Testis (tissue), 3 donors: ENCODE results near the gene NDUFV2. TPM values are rescaled to one million over a fixed set of nuclear protein-coding genes. Genes with fewer than 3 reads are reported as not detected.

Experiments
- DNase-seq: peaks from one replicate; pipeline ENCODE4 v3.0.0-alpha.2; 2019
- H3K27ac ChIP-seq, 2 donors: fragments of 200-600 bp; sonication (generic); one replicate each; pipeline ENCODE4 v1.5.1; 2019
- H3K27me3 ChIP-seq: fragments of 200-600 bp; sonication (generic); one replicate; pipeline ENCODE4 v1.5.1; 2019
- H3K36me3 ChIP-seq: fragments of 200-600 bp; sonication (generic); one replicate; pipeline ENCODE4 v1.5.1; 2017; ENCODE audit warnings: low read depth; ENCODE audit errors: missing control alignments
- H3K4me1 ChIP-seq: fragments of 200-600 bp; sonication (generic); one replicate; pipeline ENCODE4 v1.5.1; 2019
- H3K4me3 ChIP-seq, 2 donors: fragments of 200-600 bp; sonication (generic); one replicate each; pipeline ENCODE4 v1.5.1; 2017 to 2019
- H3K9me3 ChIP-seq: fragments of 200-600 bp; sonication (generic); one replicate; pipeline ENCODE4 v1.5.1; 2017
- POLR2A ChIP-seq: fragments of 450-650 bp; IDR thresholded peaks from one replicate; pipeline ENCODE4 v1.6.1; 2017; ENCODE audit warnings: antibody characterized with exemption, mild to moderate bottlenecking, moderate library complexity
- WGBS, 2 donors: methylation state at CpG; one replicate each; pipeline ENCODE4 v1.1.5; 2018; 5-methylcytosine and 5-hydroxymethylcytosine counted together
- intact Hi-C: fragments of 100-400 bp; cut with DNase I; formaldehyde crosslinking; loops from one replicate; pipeline ENCODE4 v1.15.1; 2023; ENCODE audit warnings: low total_unique reads
- polyA plus RNA-seq: library from polyadenylated mRNA; stranded (reverse); fragments of 350-450 nt; fragmentation: Illumina TruSeq; extraction: RNeasy Lipid Tissue Mini Kit (QIAGEN cat#74804); gene quantifications from one replicate; pipeline ENCODE4 v1.2.3, GENCODE V29; 2014; ENCODE audit warnings: low read depth, low replicate concordance; ENCODE audit not compliant: insufficient read depth
- total RNA-seq, 2 donors: library from RNA; depleted of rRNA; stranded (reverse); fragments of >200 nt; gene quantifications; one replicate each; pipeline ENCODE4 v1.2.3, GENCODE V29; 2016
- TF ChIP-seq, protein P1 (sequence below), 3 experiments: fragments of 450-650 bp in 2 of 3; fragments of 200-600 bp in 1 of 3; sonication (generic) in 1 of 3; IDR thresholded peaks; one replicate each; pipeline ENCODE4 v1.5.1; 2016 to 2019; ENCODE audit warnings: antibody characterized with exemption in 3 of 3, mild to moderate bottlenecking in 2 of 3, moderate library complexity in 1 of 3

Gene NDUFV2
- total and polyA plus RNA-seq, 3 donors from 2014 or later: 115 to 171 (median 120) TPM

DNA sequence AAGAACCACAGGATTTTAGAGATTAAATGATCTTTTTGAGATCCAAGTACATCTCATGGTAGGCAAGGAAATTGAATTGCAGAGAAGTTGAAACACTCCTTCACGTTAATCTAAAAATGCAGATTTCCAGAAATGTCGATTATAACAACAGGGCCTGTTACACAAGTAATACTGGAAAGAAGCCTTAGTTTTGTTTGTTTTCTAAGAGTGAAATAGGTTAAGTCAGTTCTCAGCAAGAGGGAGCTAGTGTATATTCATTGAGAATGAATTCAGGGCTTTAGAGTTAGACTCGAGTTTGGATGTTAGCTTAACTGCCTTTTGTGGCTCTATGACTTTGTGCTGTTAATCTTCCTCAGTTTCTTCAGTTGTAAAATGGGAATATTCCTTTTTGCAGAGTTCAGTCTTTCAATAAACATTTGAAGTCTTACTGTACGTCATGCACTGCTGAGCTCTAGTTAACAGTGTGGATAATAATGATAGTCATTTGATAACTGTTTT lies 926 bp downstream of the NDUFV2 start:
- no peak for DNase-seq
- 0 to 2% methylated on average over 4 of the region's 4 CpGs for WGBS, 2 donors
- TF ChIP-seq, protein P1, sequence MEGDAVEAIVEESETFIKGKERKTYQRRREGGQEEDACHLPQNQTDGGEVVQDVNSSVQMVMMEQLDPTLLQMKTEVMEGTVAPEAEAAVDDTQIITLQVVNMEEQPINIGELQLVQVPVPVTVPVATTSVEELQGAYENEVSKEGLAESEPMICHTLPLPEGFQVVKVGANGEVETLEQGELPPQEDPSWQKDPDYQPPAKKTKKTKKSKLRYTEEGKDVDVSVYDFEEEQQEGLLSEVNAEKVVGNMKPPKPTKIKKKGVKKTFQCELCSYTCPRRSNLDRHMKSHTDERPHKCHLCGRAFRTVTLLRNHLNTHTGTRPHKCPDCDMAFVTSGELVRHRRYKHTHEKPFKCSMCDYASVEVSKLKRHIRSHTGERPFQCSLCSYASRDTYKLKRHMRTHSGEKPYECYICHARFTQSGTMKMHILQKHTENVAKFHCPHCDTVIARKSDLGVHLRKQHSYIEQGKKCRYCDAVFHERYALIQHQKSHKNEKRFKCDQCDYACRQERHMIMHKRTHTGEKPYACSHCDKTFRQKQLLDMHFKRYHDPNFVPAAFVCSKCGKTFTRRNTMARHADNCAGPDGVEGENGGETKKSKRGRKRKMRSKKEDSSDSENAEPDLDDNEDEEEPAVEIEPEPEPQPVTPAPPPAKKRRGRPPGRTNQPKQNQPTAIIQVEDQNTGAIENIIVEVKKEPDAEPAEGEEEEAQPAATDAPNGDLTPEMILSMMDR (IDR thresholded peaks at IDR 0.05): no peak
- TF ChIP-seq POLR2A: no peak
- Histone ChIP-seq H3K27ac (peak overlapping the region; percentile 93 to 97), H3K4me1 (peaks cover 42% of the 10 kb centered on the region), H3K36me3 (no peaks in the 10 kb centered on the region), H3K27me3 (no peaks in the 10 kb centered on the region), H3K9me3 (no peaks in the 10 kb centered on the region), H3K4me3 (peak overlapping the region; percentile 79 to 87)
- intact Hi-C loops: no loop called here

DNA sequence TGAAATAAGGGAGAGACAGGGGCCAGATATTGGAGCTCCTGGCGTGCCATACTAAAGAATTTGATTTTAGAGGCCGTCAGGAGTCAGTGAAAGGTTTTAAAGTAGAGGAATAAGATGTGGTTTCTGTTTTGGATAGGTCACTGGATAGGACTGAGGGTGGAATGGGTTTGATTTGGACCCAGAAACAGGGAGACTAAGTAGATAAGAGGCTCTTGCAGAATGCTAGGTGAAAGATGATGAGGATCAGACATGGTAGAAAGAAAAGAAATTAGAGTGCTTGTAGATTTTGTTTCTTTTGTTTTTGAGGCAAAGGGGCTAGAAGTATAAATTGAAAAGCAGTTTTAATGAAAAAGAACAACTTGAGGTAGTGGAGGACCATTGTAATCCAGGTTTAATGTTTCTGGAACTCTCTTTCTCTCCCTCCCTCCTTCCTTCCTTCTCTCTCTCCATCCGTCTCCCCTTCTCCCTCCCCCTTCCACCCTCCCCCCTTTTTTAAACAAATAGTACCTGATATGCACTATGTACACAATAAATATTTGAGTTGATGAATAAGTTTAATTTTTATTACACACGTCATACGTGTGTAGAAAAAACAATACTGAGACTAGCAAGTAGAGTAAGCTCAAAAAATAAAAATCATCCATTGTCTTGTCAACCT lies 1.9 kb downstream of the NDUFV2 start:
- WGBS, 2 donors: 18 to 19% methylated on average over 5 of the region's 5 CpGs
- no peaks in the 10 kb centered on the region for H3K27me3 ChIP-seq
- intact Hi-C loops: no loop called here
- peak overlapping the region; percentile 93 to 97 for H3K27ac ChIP-seq
- no peaks in the 10 kb centered on the region for H3K36me3 ChIP-seq
- peaks cover 42% of the 10 kb centered on the region for H3K4me1 ChIP-seq
- DNase-seq: no peak
- H3K4me3 ChIP-seq: peak overlapping the region in 1 of 2 donors; percentile 87
- H3K9me3 ChIP-seq: no peaks in the 10 kb centered on the region
- TF ChIP-seq POLR2A: no peak
- TF ChIP-seq, protein P1 (IDR thresholded peaks at IDR 0.05): no peak

DNA sequence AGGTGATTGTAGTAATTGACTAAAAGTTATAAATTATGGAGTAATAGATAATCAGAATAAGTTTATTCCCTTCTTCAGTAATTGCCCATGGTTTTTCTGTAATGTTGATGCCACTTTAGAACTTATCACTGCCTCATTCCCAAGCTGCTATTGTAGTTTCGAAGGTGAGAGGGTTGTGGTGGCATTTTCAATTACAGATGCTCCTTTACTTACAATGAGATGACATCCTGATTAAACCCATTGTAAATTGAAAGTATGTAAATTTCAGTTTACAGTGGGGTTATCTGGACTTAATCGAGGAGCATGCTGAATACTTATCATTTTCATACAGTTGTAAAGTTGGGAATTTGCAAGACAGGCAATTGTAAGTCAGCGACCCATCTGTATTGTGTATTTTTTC lies 2.9 kb downstream of the NDUFV2 start:
- H3K27ac ChIP-seq: no peak overlapping the region
- WGBS, 2 donors: 55% methylated on average over 3 of the region's 3 CpGs
- no peaks in the 10 kb centered on the region for H3K27me3 ChIP-seq
- TF ChIP-seq, protein P1 (IDR thresholded peaks at IDR 0.05): no peak
- TF ChIP-seq POLR2A: no peak
- H3K4me3 ChIP-seq: no peak overlapping the region
- no peaks in the 10 kb centered on the region for H3K36me3 ChIP-seq
- DNase-seq: no peak
- peaks cover 47% of the 10 kb centered on the region for H3K4me1 ChIP-seq
- H3K9me3 ChIP-seq: no peaks in the 10 kb centered on the region
- intact Hi-C loops: no loop called here

DNA sequence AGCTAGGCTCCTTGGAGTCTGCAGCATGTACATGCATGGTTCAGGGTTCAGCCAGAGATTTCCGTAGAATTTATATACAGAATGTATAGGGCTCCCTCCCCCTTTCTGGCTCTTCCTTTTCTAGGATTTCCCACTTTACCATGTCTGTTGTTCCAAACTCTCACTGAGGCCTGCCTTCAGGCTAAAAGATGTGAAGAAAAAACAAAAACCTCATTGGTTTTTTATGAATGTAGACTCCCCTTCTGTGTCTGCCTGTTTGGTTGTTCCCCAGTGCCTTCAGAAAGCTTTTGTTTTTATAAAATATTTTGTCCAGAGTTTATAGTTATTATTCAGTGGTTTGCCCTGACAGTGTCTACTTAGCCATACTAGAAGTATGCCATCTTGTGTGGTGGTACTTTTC lies 3.6 kb downstream of the NDUFV2 start:
- TF ChIP-seq, protein P1 (IDR thresholded peaks at IDR 0.05): no peak
- TF ChIP-seq POLR2A: no peak
- H3K27ac ChIP-seq: no peak overlapping the region
- H3K9me3 ChIP-seq: no peaks in the 10 kb centered on the region
- no peak for DNase-seq
- no peaks in the 10 kb centered on the region for H3K36me3 ChIP-seq
- intact Hi-C loops: no loop called here
- H3K4me1 ChIP-seq: peaks cover 47% of the 10 kb centered on the region
- H3K27me3 ChIP-seq: no peaks in the 10 kb centered on the region
- 85 to 88% methylated on average over 1 of the region's 1 CpG for WGBS, 2 donors
- no peak overlapping the region for H3K4me3 ChIP-seq
